Heart left ventricle (tissue), 16 donors: ENCODE measurements around the gene CRYBB1. TPM values are rescaled to one million over a fixed set of nuclear protein-coding genes. Genes with fewer than 3 reads are reported as not detected.

Experiments used
- ATAC-seq, 4 donors: fragments of 200-7000 bp; cut with Tn5 transposase; one replicate each; pipeline ENCODE4 v1.9.1; 2020 to 2022; ENCODE audit warnings: moderate library complexity in 4 of 4, mild to moderate bottlenecking in 3 of 4, moderate number of reproducible peaks in 1 of 4
- DNase-seq, 5 donors: peaks; one replicate each; pipeline ENCODE4 v3.0.0-alpha.2; 2020
- H3K27ac ChIP-seq, 12 donors: fragments of 200-600 bp; sonication (generic) in 4 of 12; one replicate each; pipeline versions ENCODE4 v1.5.0 to v1.8.0; 2016 to 2022; ENCODE audit warnings: mild to moderate bottlenecking in 2 of 12
- H3K27me3 ChIP-seq, 9 donors: fragments of 200-600 bp; sonication (generic) in 2 of 9; one replicate each; pipeline versions ENCODE4 v1.5.1 to v1.8.0; 2016 to 2022; ENCODE audit warnings: mild to moderate bottlenecking in 3 of 9
- H3K36me3 ChIP-seq, 9 donors: fragments of 200-600 bp; sonication (generic) in 2 of 9; one replicate each; pipeline versions ENCODE4 v1.5.0 to v1.8.0; 2018 to 2022; ENCODE audit warnings: mild to moderate bottlenecking in 2 of 9
- H3K4me1 ChIP-seq, 12 donors: fragments of 200-600 bp; sonication (generic) in 4 of 12; one replicate each; pipeline versions ENCODE4 v1.5.0 to v1.8.0; 2016 to 2022; ENCODE audit warnings: mild to moderate bottlenecking in 3 of 12
- H3K4me3 ChIP-seq, 12 donors: fragments of 200-600 bp; sonication (generic) in 4 of 12; one replicate each; pipeline versions ENCODE4 v1.5.0 to v1.8.0; 2017 to 2022; ENCODE audit warnings: mild to moderate bottlenecking in 9 of 12, moderate library complexity in 4 of 12
- H3K9me3 ChIP-seq, 12 donors: fragments of 200-600 bp; sonication (generic) in 4 of 12; one replicate each; pipeline versions ENCODE4 v1.5.0 to v1.8.0; 2016 to 2022; ENCODE audit warnings: mild to moderate bottlenecking in 1 of 12
- POLR2A ChIP-seq, 2 donors: fragments of 450-650 bp; IDR thresholded peaks; one replicate each; pipeline ENCODE4 v1.6.1; 2017; ENCODE audit warnings: antibody characterized with exemption in 2 of 2, mild to moderate bottlenecking in 2 of 2, moderate library complexity in 2 of 2
- WGBS, 4 donors: extraction: QIAGEN DNeasy Blood & Tissue Kit in 2 of 4; methylation state at CpG; one replicate each; pipeline versions ENCODE4 v1.1.5 to v1.1.7; 2013 to 2018; 5-methylcytosine and 5-hydroxymethylcytosine counted together
- intact Hi-C, 10 donors: fragments of 100-400 bp; cut with DNase I; formaldehyde crosslinking; loops; one replicate each; pipeline versions ENCODE4 v1.11.1 to v1.14.2; 2022
- polyA plus RNA-seq, 2 donors: library from polyadenylated mRNA; stranded (reverse); fragments of 200-250 nt; gene quantifications; one replicate each; pipeline ENCODE4 v1.2.3, GENCODE V29; 2013
- total RNA-seq, 9 donors: library from RNA; depleted of rRNA in 2 of 9; stranded (reverse); fragments of >200 nt in 2 of 9; fragmentation: NEBNext Ultra II Directional in 3 of 9; extraction: Animal tissue kit (Norgen Biotek cat#: 25700) in 3 of 9; gene quantifications; one replicate each; pipeline versions ENCODE4 v1.1.0 to v1.2.4, GENCODE V29; 2016 to 2023
- TF ChIP-seq, protein P1 (sequence below), 12 donors: fragments of 200-600 bp; sonication (generic) in 4 of 12; IDR thresholded peaks; one replicate each; pipeline versions ENCODE4 v1.5.0 to v1.8.0; 2018 to 2022; ENCODE audit warnings: antibody characterized with exemption in 12 of 12, mild to moderate bottlenecking in 5 of 12
- donor health status: ischemic (EF 13 %, LVEDD 7.1; RV severe dilation, severe dysfunction).
- donor health status: healthy with polysubstance abuse.
- donor health status: DM: no; HTN: yes; CAD: no.
- donor health status: DM: no; HTN: no; CAD: no.
- donor health status: ischemic (EF 25% LVEDD 6.9; RV normal size, moderate dysfunction).
- donor health status: ischemic (EF 25% LVEDD 5.7; RV mildly dilated, moderate dysfunction).
- donor health status: healthy.
- donor health status: DM: yes; HTN: yes; CAD: no.
- donor health status: ischemic (EF 35%, LVEDD 5.7; RV mildly dilated, moderate dysfunction).
- donor health status: nonischemic (EF 11% LVEDD 7.7; RV severe dilation, severe dysfunction).
- donor health status: DM: yes; HTN: yes; CAD: no.
- donor health status: PGD.
- donor health status: ischemic (EF 29% LVEDD 5.4; RV normal size, mild dysfunction).
- donor health status: nonischemic (EF 23%, LVEDD 6.1; RV moderate dilation, normal function).

The CRYBB1 gene
- total and polyA plus RNA-seq, 11 donors, result 0.19 to 3.2 (median 0.42) TPM; not detected in 3

DNA sequence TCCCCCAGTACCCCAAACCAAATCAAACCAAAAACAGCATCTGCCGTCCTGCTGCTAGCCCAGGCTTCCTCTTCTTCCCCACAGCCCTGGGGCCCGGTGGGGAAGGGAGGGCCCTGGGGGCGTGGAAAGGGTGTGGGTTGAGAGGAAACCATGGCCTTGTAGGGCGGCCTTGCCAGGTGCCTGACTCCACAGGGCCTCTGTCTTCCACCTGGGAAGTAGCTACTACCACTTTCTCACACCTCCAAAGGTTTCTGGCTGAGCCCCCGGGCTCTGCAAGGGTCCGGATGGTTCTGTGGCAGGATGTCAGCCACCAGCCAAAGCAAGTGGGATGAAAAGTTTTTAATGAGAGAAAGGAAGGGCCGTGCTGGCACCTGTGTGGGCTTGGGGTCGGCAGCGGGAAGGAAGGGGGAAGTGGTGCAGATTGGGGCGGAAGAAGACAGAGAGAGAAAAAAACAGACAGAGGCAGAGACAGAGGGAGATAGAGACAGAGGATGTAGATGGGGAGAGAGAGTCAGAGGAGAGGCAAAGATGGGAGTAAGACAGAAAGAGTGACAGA is 38.4 kb downstream of the CRYBB1 start:
- DNase-seq (peak in 2 of 5 donors; percentile 38 to 67), ATAC-seq (peak in 3 of 4 donors; percentile 30 to 74 (median 67))
- no peak for TF ChIP-seq POLR2A (IDR thresholded peaks at IDR 0.05)
- TF ChIP-seq, protein P1, sequence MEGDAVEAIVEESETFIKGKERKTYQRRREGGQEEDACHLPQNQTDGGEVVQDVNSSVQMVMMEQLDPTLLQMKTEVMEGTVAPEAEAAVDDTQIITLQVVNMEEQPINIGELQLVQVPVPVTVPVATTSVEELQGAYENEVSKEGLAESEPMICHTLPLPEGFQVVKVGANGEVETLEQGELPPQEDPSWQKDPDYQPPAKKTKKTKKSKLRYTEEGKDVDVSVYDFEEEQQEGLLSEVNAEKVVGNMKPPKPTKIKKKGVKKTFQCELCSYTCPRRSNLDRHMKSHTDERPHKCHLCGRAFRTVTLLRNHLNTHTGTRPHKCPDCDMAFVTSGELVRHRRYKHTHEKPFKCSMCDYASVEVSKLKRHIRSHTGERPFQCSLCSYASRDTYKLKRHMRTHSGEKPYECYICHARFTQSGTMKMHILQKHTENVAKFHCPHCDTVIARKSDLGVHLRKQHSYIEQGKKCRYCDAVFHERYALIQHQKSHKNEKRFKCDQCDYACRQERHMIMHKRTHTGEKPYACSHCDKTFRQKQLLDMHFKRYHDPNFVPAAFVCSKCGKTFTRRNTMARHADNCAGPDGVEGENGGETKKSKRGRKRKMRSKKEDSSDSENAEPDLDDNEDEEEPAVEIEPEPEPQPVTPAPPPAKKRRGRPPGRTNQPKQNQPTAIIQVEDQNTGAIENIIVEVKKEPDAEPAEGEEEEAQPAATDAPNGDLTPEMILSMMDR (IDR thresholded peaks at IDR 0.05), result no peak
- Histone ChIP-seq H3K36me3 (peaks cover 0 to 18% (median 7%) of the 10 kb centered on the region in 9 donors), H3K4me1 (peaks cover 0 to 51% (median 17%) of the 10 kb centered on the region in 12 donors), H3K9me3 (no peaks in the 10 kb centered on the region), H3K27ac (peak overlapping the region in 1 of 12 donors; percentile 60), H3K27me3 (no peaks in the 10 kb centered on the region), H3K4me3 (peak overlapping the region in 1 of 12 donors; percentile 8)
- WGBS, 4 donors, result 49 to 63% (median 53%) methylated on average over 10 of the region's 10 CpGs
- intact Hi-C loops, result no loop called here

DNA sequence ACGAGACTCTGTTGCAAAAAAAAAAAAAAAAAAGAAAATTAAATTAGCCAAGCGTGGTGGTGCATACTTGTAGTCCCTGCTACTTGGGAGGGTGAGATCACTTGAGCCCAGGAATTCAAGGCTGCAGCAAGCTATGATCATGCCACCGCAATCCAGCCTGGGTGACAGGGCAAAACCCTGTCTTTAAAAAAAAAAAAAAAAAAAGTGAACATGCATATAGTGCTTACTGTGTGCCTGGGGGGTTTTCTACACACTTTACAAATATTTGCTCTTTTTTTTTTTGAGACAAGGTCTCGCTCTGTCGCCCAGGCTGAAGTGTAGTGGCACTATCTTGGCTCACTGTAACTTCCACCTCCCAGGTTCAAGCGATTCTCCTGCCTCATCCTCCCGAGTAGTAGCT is 40.7 kb downstream of the CRYBB1 start:
- ATAC-seq (no peak), DNase-seq (no peak)
- no peaks in the 10 kb centered on the region for H3K27me3 ChIP-seq
- TF ChIP-seq POLR2A (IDR thresholded peaks at IDR 0.05), result no peak
- TF ChIP-seq, protein P1 (IDR thresholded peaks at IDR 0.05), result no peak
- no peak overlapping the region for H3K4me3 ChIP-seq
- H3K9me3 ChIP-seq, result no peaks in the 10 kb centered on the region
- intact Hi-C loops, result no loop called here
- no peak overlapping the region for H3K27ac ChIP-seq
- H3K4me1 ChIP-seq, result peaks cover 0 to 73% (median 16%) of the 10 kb centered on the region in 12 donors
- H3K36me3 ChIP-seq, result peaks cover 0 to 6% (median 3%) of the 10 kb centered on the region in 9 donors
- 91 to 98% (median 93%) methylated on average over 7 of the region's 7 CpGs for WGBS, 4 donors

DNA sequence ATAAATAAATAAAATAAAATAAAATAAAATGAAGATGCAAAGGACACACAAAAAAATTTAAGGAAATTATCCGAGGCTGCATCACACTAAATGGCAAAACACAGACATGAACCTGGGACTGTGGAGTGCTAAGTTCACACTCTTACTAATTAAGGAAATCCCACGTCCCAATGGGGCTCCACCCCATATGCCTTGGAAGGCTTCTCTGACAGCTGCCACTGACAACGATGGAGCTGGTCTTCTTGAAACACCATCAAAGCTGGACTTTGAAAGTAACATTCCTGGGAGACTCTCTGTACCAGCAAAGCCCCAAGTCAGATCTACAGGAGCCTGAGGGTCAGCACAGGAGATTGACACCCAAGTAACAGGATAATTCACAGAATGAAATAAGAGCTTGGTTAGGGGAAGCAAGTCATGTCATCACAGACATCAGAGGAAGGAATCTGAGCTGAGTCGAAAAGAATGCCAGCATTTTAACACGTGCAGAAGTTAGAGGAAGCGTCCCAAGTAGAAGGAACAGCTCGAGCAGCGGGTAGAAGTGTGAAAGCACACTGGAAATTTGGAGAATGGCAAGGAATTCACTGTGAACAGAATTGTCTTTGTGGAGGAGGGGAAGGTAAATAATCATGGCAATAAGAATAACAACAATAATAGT is 41.7 kb downstream of the CRYBB1 start:
- peak overlapping the region in 1 of 12 donors; percentile 61 for H3K27ac ChIP-seq
- ATAC-seq (no peak), DNase-seq (no peak)
- TF ChIP-seq POLR2A (IDR thresholded peaks at IDR 0.05), result no peak
- TF ChIP-seq, protein P1 (IDR thresholded peaks at IDR 0.05), result no peak
- H3K36me3 ChIP-seq, result no peaks in the 10 kb centered on the region
- intact Hi-C loops, result no loop called here
- no peaks in the 10 kb centered on the region for H3K9me3 ChIP-seq
- no peak overlapping the region for H3K4me3 ChIP-seq
- H3K4me1 ChIP-seq, result peaks cover 0 to 74% (median 16%) of the 10 kb centered on the region in 12 donors
- no peaks in the 10 kb centered on the region for H3K27me3 ChIP-seq
- 37 to 46% (median 42%) methylated on average over 8 of the region's 8 CpGs for WGBS, 4 donors

DNA sequence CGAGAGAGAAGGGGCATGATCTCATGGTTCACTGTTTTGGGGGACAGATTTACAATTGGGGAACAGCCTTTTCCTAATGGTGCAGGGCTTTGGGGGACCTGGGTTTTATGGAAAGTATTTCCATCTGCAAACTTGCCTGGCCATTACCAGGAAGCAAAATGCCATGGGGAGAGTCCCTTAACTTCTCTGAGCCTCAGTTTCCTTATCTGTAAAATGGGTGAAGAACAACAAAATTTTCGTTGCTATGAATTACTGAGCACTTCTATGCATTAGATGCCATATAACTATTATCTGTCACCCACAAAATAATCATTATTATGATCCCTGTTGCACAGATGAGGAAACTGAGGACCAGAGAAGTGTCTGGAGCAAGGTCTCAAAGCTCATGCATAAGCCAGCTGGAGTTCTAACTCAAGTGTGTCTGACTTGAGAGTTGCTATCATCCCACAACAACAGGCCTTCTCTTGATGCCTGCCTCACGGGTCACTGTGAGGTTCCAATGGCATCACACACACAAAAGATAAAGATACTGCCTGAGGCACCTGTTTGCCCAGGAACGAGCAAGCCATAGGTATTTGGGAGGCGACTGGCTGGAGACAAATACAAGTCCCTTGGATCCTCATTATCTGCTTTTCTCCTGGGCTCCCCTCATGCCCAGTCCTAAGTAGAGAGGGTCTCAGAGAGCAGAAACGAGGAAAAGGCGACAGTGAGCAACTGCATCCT is 43.7 kb downstream of the CRYBB1 start:
- Histone ChIP-seq H3K27ac (peak overlapping the region in 2 of 12 donors; percentile 30 to 81), H3K4me1 (peaks cover 0 to 72% (median 13%) of the 10 kb centered on the region in 12 donors)

More for the DNA sequence above, 43.7 kb downstream of the CRYBB1 start:
- WGBS, 4 donors, result 82 to 85% (median 82%) methylated on average over 7 of the region's 7 CpGs
- H3K27me3 ChIP-seq, result no peaks in the 10 kb centered on the region
- no peaks in the 10 kb centered on the region for H3K36me3 ChIP-seq
- no peaks in the 10 kb centered on the region for H3K9me3 ChIP-seq
- intact Hi-C loops, result no loop called here
- TF ChIP-seq, protein P1 (IDR thresholded peaks at IDR 0.05), result no peak
- no peak for TF ChIP-seq POLR2A (IDR thresholded peaks at IDR 0.05)
- ATAC-seq, result no peak
- H3K4me3 ChIP-seq, result no peak overlapping the region
- no peak for DNase-seq
